Cardiac muscle cell (in vitro differentiated cells and primary cell): ENCODE results near the gene ZNF138. TPM values are rescaled to one million over a fixed set of nuclear protein-coding genes. Genes with fewer than 3 reads are reported as not detected.
"Not testable (repeated sequence)": the region's sequence is repeated elsewhere in the genome, so short reads cannot be mapped to it uniquely, and the experiment has no call there.

ENCODE experiments used
- DNase-seq, 2 donors: peaks; one replicate each; pipeline versions ENCODE4 v3.0.0 to v3.0.0-alpha.2; 2010 to 2017; ENCODE audit warnings: low read depth in 1 of 2, low spot score in 1 of 2
- H3K27ac ChIP-seq: fragments of 200-600 bp; sonication (generic); 2 replicates; pipeline ENCODE4 v1.5.1; 2016
- H3K27me3 ChIP-seq: fragments of 200-600 bp; sonication (generic); 2 replicates; pipeline ENCODE4 v1.6.0; 2016; ENCODE audit warnings: control low read depth
- H3K36me3 ChIP-seq: fragments of 200-600 bp; sonication (generic); 2 replicates; pipeline ENCODE4 v1.5.1; 2016; ENCODE audit warnings: control low read depth
- H3K4me1 ChIP-seq: fragments of 200-600 bp; sonication (generic); 2 replicates; pipeline ENCODE4 v1.8.1; 2017; ENCODE audit warnings: low read depth, mild to moderate bottlenecking, mixed run types
- H3K4me3 ChIP-seq: fragments of 200-600 bp; sonication (generic); 2 replicates; pipeline ENCODE4 v1.5.1; 2016; ENCODE audit warnings: mild to moderate bottlenecking
- H3K9me3 ChIP-seq: fragments of 200-600 bp; sonication (generic); 2 replicates; pipeline ENCODE4 v1.5.1; 2017; ENCODE audit warnings: low read depth, mild to moderate bottlenecking, control low read depth
- CTCF ChIP-seq: IDR thresholded peaks from 2 replicates; pipeline ENCODE4 v1.5.1; 2012; ENCODE audit warnings: low read depth, mild to moderate bottlenecking, low read length
- polyA plus RNA-seq: library from polyadenylated mRNA; unstranded; fragments of >200 nt; fragmentation: Nextera tagmentation; extraction: Ambion mirVana; gene quantifications from 2 replicates; pipeline ENCODE4 v1.2.1, GENCODE V29; 2016
- total RNA-seq: library from RNA; depleted of rRNA; stranded (reverse); fragments of >200 nt; gene quantifications from 2 replicates; pipeline ENCODE4 v1.2.3, GENCODE V29; 2016

ZNF138 gene
- total and polyA plus RNA-seq, 2 experiments from 2014 or later = 10.1 to 18.3 TPM

- Histone ChIP-seq H3K27ac (no peak overlapping the region), H3K4me1 (no peaks in the 10 kb centered on the region), H3K4me3 (no peak overlapping the region), H3K9me3 (no peaks in the 10 kb centered on the region), H3K36me3 (peaks cover 2% of the 10 kb centered on the region), H3K27me3 (no peaks in the 10 kb centered on the region)
- DNase-seq = no peak
- TF ChIP-seq CTCF = no peak
These were observed 36.7 kb downstream of the ZNF138 start for GRCh38 chr7:64830926-64831325.

GRCh38 chr7:64832136-64832535, 37.9 kb downstream of the ZNF138 start:
- no peak overlapping the region for H3K27ac ChIP-seq
- H3K4me1 ChIP-seq = no peaks in the 10 kb centered on the region
- H3K4me3 ChIP-seq = no peak overlapping the region
- H3K27me3 ChIP-seq = no peaks in the 10 kb centered on the region
- DNase-seq = no peak
- no peak for TF ChIP-seq CTCF
- no peaks in the 10 kb centered on the region for H3K9me3 ChIP-seq
- H3K36me3 ChIP-seq = peaks cover 2% of the 10 kb centered on the region

- no peaks in the 10 kb centered on the region for H3K36me3 ChIP-seq
- no peaks in the 10 kb centered on the region for H3K4me1 ChIP-seq
- no peak overlapping the region for H3K4me3 ChIP-seq
- H3K27ac ChIP-seq = no peak overlapping the region
- no peak for DNase-seq
- H3K27me3 ChIP-seq = no peaks in the 10 kb centered on the region
- TF ChIP-seq CTCF = no peak
- no peaks in the 10 kb centered on the region for H3K9me3 ChIP-seq
These were observed 40.8 kb downstream of the ZNF138 start for GRCh38 chr7:64834989-64835388.

GRCh38 chr7:64835856-64836255, 41.6 kb downstream of the ZNF138 start:
- H3K36me3 ChIP-seq, H3K4me3 ChIP-seq, H3K4me1 ChIP-seq, H3K27me3 ChIP-seq, H3K9me3 ChIP-seq, DNase-seq, H3K27ac ChIP-seq: not testable (repeated sequence)

GRCh38 chr7:64838051-64838450, 43.8 kb downstream of the ZNF138 start:
- H3K36me3 ChIP-seq, H3K4me3 ChIP-seq: not testable (repeated sequence)

GRCh38 chr7:64838691-64839090, 44.5 kb downstream of the ZNF138 start:
- H3K4me1 ChIP-seq = no peaks in the 10 kb centered on the region
- no peak for TF ChIP-seq CTCF

More at GRCh38 chr7:64838051-64838450, 43.8 kb downstream of the ZNF138 start:
- not testable (repeated sequence) for DNase-seq, H3K27me3 ChIP-seq, H3K9me3 ChIP-seq, H3K4me1 ChIP-seq, H3K27ac ChIP-seq

GRCh38 chr7:64839910-64840309, 45.7 kb downstream of the ZNF138 start:
- no peaks in the 10 kb centered on the region for H3K27me3 ChIP-seq
- no peak overlapping the region for H3K27ac ChIP-seq
- no peak for DNase-seq
- no peaks in the 10 kb centered on the region for H3K4me1 ChIP-seq
- H3K36me3 ChIP-seq = no peaks in the 10 kb centered on the region
- H3K4me3 ChIP-seq = no peak overlapping the region
- H3K9me3 ChIP-seq = no peaks in the 10 kb centered on the region
- no peak for TF ChIP-seq CTCF

More at GRCh38 chr7:64838691-64839090, 44.5 kb downstream of the ZNF138 start:
- no peak for DNase-seq
- Histone ChIP-seq H3K27ac (no peak overlapping the region), H3K36me3 (no peaks in the 10 kb centered on the region), H3K4me3 (no peak overlapping the region), H3K9me3 (no peaks in the 10 kb centered on the region), H3K27me3 (no peaks in the 10 kb centered on the region)
